GM13976 (cell line): Measurements from ENCODE around the gene FJX1.

ENCODE experiments used
- DNase-seq: peaks from one replicate; pipeline ENCODE4 v3.0.0; 2012; ENCODE audit warnings: low spot score
- CTCF ChIP-seq: IDR thresholded peaks from 2 replicates; pipeline ENCODE4 v1.5.1; 2012; ENCODE audit warnings: borderline replicate concordance, mild to moderate bottlenecking; ENCODE audit not compliant: insufficient read depth; ENCODE audit errors: extremely low read depth, missing control alignments, control extremely low read depth
- in situ Hi-C: fragments of 300-500 bp; cut with MboI; formaldehyde crosslinking; loops from one replicate; pipeline ENCODE4 v1.12.0; 2022; ENCODE audit warnings: low sequenced_read_pairs, mixed read lengths, inconsistent platforms; ENCODE audit not compliant: unreplicated experiment

FJX1 gene

GRCh38 chr11:35617687-35618496, at the start of gene FJX1:
FJX1 (plus strand) TSS chr11:35618460; CDS start chr11:35618637, 177 bp downstream.
- in situ Hi-C loops = loop anchor here (10.0 to 25.0 kb wide), 4 partner anchors 194 to 647 kb away; no protein-coding TSS in a partner anchor
- DNase-seq = peak; percentile 82

GRCh38 chr11:35571696-35572095, 46.6 kb upstream of the FJX1 start:
- no peak for DNase-seq
- in situ Hi-C loops = no loop called here
- TF ChIP-seq CTCF = no peak

More at GRCh38 chr11:35617687-35618496, at the start of gene FJX1:
- TF ChIP-seq CTCF = no peak

- in situ Hi-C loops = no loop called here
- TF ChIP-seq CTCF = no peak
- no peak for DNase-seq
These were observed 38.5 kb upstream of the FJX1 start for GRCh38 chr11:35579557-35580396.

- in situ Hi-C loops = no loop called here
- TF ChIP-seq CTCF = no peak
- DNase-seq = no peak
These were observed 37.9 kb upstream of the FJX1 start for GRCh38 chr11:35580397-35580781.

GRCh38 chr11:35582033-35582432, 36.2 kb upstream of the FJX1 start:
- no peak for DNase-seq
- in situ Hi-C loops = no loop called here
- TF ChIP-seq CTCF = no peak

GRCh38 chr11:35583126-35583525, 35.1 kb upstream of the FJX1 start:
- no peak for DNase-seq
- no peak for TF ChIP-seq CTCF
- in situ Hi-C loops = no loop called here
